ENCODE results near the gene DMRTC2. TPM values are rescaled to one million over a fixed set of nuclear protein-coding genes. Genes with fewer than 3 reads are reported as not detected.

DMRTC2 gene
- total RNA-seq, 4 donors from 2014 or later = not detected

DNA sequence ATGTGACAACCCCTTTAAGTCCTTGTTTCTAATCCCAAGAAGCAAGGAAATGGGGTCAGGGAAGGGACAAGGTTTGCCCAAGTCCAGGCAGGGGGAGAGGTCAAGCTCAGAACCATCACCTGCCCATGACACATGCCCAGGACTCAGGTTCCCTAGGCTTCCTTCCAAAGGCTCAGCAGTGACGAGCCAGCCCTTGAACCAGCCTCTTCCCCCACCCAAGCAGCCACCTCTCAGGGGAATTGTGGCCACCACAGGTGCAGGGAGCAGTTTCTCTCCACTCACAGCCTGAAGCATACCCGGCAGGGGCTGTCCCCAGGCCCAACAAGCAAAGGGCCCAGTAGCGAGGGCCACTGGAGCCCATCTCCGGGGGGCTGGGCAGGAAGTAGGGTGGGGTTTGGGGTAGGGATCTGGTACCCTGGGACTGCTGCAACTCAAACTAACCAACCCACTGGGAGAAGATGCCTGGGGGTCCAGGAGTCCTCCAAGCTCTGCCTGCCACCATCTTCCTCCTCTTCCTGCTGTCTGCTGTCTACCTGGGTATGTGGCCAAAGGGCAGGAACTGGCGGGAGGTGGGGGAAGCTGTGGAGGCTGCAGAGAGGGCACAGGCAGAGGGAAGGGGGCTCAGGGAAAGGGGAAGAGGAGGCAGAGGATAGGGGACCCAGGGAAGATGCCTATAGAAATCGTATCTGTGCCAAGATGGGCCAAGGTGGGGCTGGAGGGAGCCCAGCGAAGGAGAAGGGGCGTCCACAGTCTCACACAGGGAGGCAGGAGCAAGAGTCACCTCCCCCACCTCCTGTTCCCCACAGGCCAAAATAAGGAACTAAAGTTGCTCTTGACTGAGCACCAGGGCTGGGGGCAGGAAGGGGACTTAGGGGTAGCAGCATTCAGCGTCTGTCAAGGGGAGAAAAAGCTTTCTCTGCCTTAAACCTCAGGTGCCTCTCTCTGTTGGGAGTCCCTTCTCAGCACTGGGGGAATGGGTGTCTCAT lies 32.3 kb downstream of the DMRTC2 start, which contains the start of gene CD79A:
TSS of gene CD79A (plus strand) at position 433 of the 986 bp plus-strand sequence. CDS start at position 459, 26 bp downstream.
- Histone ChIP-seq H3K27me3 (no peaks in the 10 kb centered on the region), H3K9me3 (no peaks in the 10 kb centered on the region), H3K36me3 (no peaks in the 10 kb centered on the region), H3K4me1 (no peaks in the 10 kb centered on the region), H3K27ac (no peak within 1 kb of the TSS), H3K4me3 (no peak within 1 kb of the TSS)
- ATAC-seq = no peak
- no peak for TF ChIP-seq CTCF (IDR thresholded peaks at IDR 0.05 in 4 of 5, conservative IDR thresholded peaks at IDR 0.05 in 1 of 5)
- no peak for TF ChIP-seq POLR2A (IDR thresholded peaks at IDR 0.05)
- intact Hi-C loops (cut with DNase I; ENCODE audit: low total_unique reads) (no loop called here), in situ Hi-C loops (cut with MboI; ENCODE audit: low sequenced_read_pairs in 4 of 4) (no loop called here)
- no peak for DNase-seq

- Histone ChIP-seq H3K27me3 (no peaks in the 10 kb centered on the region), H3K36me3 (no peaks in the 10 kb centered on the region), H3K4me1 (peaks cover 0 to 6% of the 10 kb centered on the region in 2 donors), H3K9me3 (no peaks in the 10 kb centered on the region), H3K4me3 (no peak overlapping the region), H3K27ac (no peak overlapping the region)
- intact Hi-C loops (cut with DNase I; ENCODE audit: low total_unique reads) (no loop called here), in situ Hi-C loops (cut with MboI; ENCODE audit: low sequenced_read_pairs in 4 of 4) (no loop called here)
- ATAC-seq (no peak), DNase-seq (no peak)
- TF ChIP-seq CTCF (IDR thresholded peaks at IDR 0.05 in 4 of 5, conservative IDR thresholded peaks at IDR 0.05 in 1 of 5) (no peak), POLR2A (IDR thresholded peaks at IDR 0.05) (no peak)
Measured at GRCh38 chr19:41877916-41878905, 33.4 kb downstream of the DMRTC2 start.

DNA sequence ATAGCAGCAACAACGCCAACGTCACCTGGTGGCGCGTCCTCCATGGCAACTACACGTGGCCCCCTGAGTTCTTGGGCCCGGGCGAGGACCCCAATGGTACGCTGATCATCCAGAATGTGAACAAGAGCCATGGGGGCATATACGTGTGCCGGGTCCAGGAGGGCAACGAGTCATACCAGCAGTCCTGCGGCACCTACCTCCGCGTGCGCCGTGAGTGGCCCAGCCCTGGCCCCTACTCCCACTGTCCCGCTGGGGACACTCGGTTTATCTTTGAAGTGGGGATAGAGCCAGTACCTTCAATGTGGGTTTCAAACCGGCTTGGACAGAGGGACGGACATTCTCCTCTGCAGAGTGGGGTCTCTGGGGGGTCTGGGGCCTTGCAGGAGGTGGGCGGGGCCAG lies 34.2 kb downstream of the DMRTC2 start:
- no peaks in the 10 kb centered on the region for H3K36me3 ChIP-seq
- H3K27me3 ChIP-seq = no peaks in the 10 kb centered on the region
- ATAC-seq (no peak), DNase-seq (no peak)
- in situ Hi-C loops (cut with MboI; ENCODE audit: low sequenced_read_pairs in 4 of 4) (no loop called here), intact Hi-C loops (cut with DNase I; ENCODE audit: low total_unique reads) (no loop called here)
- H3K9me3 ChIP-seq = no peaks in the 10 kb centered on the region
- H3K27ac ChIP-seq = no peak overlapping the region
- no peak overlapping the region for H3K4me3 ChIP-seq
- peaks cover 0 to 6% of the 10 kb centered on the region in 2 donors for H3K4me1 ChIP-seq
- no peak for TF ChIP-seq CTCF (IDR thresholded peaks at IDR 0.05 in 4 of 5, conservative IDR thresholded peaks at IDR 0.05 in 1 of 5)
- TF ChIP-seq POLR2A (IDR thresholded peaks at IDR 0.05) = no peak

DNA sequence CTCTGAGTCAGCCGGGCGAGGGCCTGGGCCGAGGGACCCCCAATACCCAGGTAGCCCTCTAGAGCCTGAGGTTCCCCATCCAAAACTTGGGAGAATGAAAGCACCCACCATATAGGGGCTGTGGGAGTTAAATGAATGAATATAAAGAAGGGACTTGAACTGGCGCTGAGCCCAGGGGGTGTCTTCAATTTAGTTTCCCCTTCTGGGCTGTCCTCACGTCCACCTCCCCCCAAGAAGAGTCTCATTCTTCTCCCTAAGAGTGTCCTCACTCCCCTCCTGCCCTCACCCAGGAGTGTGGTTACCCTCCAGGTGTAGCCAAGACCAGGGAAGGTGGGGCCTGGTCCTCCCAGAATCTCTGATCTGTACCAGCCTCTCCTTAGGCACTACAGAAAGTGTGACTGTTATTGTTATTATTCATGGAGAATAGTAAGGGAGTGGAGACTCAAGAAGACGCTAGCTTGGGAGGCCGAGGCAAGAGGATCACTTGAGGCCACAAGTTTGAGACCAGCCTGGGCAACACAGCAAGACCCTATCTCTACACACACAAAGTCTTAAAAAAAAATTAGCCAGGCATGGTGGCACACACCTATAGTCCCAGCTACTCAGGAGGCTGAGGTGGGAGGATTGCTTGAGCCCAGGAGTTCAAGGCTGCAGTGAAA lies 35.0 kb downstream of the DMRTC2 start:
- H3K4me3 ChIP-seq = no peak overlapping the region
- in situ Hi-C loops (cut with MboI; ENCODE audit: low sequenced_read_pairs in 4 of 4) (no loop called here), intact Hi-C loops (cut with DNase I; ENCODE audit: low total_unique reads) (loop anchor here (10.0 kb wide), 1 partner anchor 1595 kb away; the partner anchor contains the start of gene AKT2)
- H3K4me1 ChIP-seq = peaks cover 4 to 10% of the 10 kb centered on the region in 2 donors
- H3K27ac ChIP-seq = no peak overlapping the region
- H3K27me3 ChIP-seq = no peaks in the 10 kb centered on the region
- ATAC-seq (no peak), DNase-seq (no peak)
- no peaks in the 10 kb centered on the region for H3K9me3 ChIP-seq
- TF ChIP-seq CTCF (IDR thresholded peaks at IDR 0.05 in 4 of 5, conservative IDR thresholded peaks at IDR 0.05 in 1 of 5) = no peak
- no peak for TF ChIP-seq POLR2A (IDR thresholded peaks at IDR 0.05)
- H3K36me3 ChIP-seq = no peaks in the 10 kb centered on the region
